IPS DF 4.7 (cell line): ENCODE data around the gene ING4.
A peak's percentile ranks its signal among the peaks of the same experiment; 100 is the strongest.
"Not testable (repeated sequence)": the region's sequence is repeated elsewhere in the genome, so short reads cannot be mapped to it uniquely, and the experiment has no call there.

Experiments
- DNase-seq: peaks from one replicate; pipeline ENCODE4 v3.0.0-alpha.2; 2013; ENCODE audit warnings: low spot score; ENCODE audit errors: extremely low read depth

Gene ING4

GRCh38 chr12:6662906-6663742 lies at the start of gene ING4:
TSS of gene ING4 (minus strand) at chr12:6663119. CDS start at chr12:6663101, 18 bp downstream.
- peak; percentile 94 for DNase-seq

DNA sequence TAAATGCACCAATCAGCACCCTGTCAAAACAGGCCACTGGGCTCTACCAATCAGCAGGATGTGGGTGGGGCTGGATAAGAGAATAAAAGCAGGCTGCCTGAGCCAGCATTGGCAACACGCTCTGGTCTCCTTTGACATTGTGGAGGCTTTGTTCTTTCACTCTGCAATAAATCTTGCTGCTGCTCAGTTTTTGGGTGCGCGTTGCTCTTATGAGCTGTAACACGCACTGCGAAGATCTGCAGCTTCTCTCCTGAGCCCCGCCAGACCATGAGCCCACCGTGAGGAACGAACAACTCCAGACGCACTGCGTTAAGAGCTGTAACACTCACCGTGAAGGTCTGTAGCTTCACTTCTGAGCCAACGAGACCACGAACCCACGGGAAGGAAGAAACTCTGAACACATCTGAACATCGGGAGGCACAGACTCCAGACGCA lies 46.1 kb upstream of the ING4 start:
- no peak for DNase-seq

GRCh38 chr12:6708351-6708750 lies 45.4 kb upstream of the ING4 start:
- not testable (repeated sequence) for DNase-seq

DNA sequence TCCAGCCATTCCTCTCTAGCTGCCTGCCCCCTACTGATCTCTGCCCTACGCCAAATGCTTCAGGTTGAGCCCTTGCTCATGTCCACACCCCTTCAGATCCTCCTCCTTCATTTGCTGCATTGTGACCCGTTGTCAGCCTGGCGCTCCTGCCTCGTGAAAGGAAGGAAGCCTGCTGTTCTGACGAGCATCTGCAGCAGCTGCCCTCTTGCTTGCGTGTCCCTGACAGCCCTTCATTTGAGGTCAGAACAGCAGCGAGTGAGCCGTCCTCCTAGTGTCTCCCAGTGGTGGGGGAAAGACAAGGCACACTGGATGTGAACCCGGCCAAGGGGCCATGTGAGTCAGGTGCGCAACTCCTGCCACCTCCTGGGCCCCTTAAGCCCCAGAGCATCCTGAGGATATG lies 40.7 kb upstream of the ING4 start:
- no peak for DNase-seq

DNA sequence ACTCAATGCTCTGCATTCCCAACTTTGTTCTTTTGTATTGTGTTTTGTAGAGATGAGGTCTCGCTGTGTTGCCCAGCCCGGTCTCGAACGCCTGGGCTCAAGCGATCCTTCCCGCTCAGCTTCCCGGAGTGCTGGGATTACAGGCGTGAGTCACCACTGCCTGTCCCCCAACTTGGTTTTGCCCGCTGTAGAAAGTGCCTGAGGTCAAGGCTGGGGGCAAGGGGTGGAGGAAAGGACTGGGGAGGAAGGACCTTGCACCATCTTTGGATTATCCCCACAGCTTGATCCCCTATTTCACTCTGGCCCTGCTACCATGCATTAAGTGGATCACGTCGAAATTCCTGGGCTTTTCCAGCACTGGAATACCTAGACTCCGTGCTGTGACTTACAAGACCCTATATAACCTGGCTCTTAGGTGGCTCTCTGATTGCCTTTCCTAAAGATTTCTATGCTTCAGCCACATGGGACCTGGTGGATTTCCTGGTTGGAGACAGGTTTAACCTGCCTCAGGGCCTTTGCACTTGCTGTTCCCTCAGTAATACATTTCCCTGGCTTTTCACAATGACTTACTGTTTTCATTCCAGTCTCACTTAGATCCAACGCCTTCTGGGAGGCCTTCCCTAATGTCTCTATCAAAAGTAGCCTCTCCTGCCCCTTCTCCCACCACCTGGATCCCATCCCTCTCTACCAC lies 38.3 kb upstream of the ING4 start:
- DNase-seq: no peak

DNA sequence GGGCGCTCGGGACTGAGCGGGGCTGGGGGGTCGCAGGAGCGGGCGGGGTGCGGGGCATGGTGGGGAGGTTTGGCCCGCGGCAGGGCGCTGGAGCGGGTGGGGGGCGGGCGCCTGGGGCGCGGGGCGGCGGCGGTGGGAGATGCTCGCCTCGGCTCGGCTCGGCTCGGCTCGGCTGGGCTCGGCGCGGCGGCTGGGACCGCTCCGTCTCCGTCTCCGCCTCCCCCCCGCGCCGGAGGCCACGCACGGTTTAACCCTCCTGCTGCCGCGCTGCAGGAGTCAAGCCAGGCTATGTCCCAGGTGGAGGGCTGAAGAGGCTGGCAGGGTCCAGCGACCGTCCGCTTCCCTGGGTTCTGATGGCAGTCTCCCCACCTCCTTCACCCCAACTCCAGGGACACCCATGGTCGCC lies 37.7 kb upstream of the ING4 start, which contains the start of gene PIANP:
TSS of gene PIANP (minus strand) at position 170 of the 406 bp plus-strand sequence. CDS start 2,754 bp downstream, outside the sequence.
- no peak for DNase-seq

DNA sequence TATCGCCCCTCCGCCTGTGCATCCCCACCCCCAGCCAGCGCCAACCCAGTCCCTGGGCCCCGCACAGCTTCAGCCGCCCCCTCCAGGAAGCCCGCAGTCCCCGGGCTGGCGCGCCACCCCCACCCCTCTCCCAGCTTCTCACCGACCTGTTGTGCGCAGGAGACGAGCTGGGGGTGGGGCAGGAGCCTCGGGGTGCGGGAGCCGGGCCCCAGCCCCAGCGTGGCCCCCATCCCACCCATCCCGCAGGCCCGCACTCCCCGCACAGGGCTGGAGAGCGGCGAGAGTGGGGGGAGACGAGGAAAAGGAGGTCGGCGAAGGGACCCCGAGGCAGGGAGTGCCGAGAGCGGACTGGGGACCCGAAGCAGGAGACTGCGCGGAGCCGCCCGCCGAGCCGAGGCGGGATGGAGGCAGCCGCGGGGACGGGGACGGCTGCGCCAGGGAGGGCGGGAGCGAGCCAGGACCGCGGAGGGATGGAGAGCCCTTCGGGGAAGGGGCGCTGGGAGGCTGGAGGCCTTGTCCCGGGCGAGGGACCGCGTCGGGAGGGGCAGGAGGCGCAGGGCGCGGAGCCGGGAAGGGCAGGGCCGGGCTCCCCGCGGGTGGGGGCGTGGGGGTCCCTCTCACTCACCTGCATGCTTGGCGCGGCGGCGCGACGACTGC lies 37.2 kb upstream of the ING4 start:
- no peak for DNase-seq

GRCh38 chr12:6699259-6699988 lies 36.5 kb upstream of the ING4 start:
- DNase-seq: no peak

DNA sequence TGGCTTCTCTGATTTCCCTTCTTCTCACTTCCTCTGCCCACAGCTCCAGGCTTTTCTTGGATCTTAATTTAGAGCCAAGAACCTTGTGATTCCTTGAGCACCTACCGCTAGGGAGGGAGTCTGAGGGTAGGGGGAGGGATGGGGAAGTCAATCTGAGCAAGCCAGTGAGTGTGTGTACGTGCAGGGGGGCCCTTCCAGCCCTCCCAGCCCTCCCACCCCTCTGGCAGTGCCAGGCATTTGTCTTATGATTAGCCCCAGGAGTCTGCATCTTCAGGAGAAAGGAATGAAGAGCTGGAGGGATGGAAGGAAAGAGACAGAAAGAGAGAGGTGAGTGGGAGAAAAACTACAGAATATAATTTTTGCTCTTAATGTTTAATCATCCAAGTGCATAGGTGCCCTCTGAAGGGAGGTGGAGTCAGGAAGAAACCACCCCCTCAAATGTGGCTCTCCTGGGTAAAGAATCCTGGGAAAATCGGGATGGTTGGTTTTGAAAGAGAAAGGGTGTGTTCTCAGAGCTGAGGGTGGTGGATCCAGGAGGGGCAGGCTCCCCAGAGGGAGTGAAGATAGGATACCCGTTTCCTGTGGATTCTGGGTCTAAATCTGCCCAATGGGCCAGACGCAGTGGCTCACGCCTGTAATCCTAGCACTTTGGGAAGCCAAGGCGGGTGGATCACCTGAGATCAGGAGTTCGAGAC lies 35.6 kb upstream of the ING4 start:
- DNase-seq: no peak

DNA sequence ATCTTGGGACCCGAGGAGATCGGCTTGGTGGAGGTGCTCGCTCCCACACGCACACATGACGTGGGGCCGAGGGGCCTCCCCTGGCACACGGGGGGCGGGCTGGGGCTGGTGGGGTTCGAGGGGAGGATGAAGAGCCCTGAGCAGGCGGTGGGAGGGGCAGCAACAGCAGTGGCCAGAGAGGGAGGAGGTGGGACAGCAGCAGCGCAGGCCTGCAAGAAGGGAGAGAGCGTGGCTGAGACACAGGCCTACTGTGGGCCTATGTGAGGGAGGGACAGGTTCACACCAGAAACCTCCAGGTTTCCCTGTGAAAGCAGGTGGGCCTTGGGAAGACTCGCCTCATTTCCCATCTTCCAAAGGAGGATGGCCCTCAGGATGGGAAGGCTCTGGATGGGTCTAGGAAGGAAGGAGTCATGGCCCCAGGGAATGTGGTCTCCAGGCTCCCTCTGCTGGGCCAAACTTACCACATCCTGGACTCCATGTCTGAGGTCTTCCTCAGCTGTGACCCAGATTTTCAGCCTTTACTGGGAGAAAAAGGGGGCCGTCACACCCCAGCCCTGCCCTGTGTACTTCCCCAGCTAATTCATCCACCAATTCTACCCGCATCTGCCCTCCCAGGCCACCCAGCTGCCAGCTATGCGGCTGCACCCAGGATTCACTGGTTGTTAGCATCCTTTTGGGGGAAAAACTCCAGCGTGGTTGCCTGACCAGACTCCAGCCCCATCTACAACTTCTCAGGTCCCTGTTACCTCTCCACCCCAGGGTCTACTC lies 34.8 kb upstream of the ING4 start:
- no peak for DNase-seq

GRCh38 chr12:6696690-6697583 lies 34.0 kb upstream of the ING4 start:
- no peak for DNase-seq

GRCh38 chr12:6695313-6696045 lies 32.6 kb upstream of the ING4 start:
- no peak for DNase-seq

- DNase-seq: no peak
Observed at GRCh38 chr12:6694701-6695100, 31.8 kb upstream of the ING4 start.

GRCh38 chr12:6693832-6694355 lies 31.0 kb upstream of the ING4 start:
- DNase-seq: no peak

DNA sequence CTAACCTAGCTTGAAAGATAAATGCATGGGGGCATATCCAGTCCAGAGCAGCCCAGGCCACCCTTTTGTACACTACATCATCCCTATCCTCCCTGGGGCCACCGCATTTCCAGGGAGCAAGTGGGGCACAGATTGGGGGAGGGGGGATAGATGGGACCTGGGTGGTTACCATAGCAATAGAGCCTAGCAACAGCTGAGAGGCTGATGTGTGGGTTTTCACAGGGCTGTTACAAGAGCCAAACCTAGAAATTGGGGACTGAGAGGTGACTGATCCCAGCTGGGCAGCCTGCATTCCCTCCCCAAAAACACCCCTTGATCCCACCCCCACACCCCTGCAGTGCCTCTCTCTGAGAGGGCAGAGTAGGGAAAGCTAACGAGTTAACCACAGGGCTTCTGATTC lies 30.0 kb upstream of the ING4 start:
- no peak for DNase-seq

- no peak for DNase-seq
Observed at GRCh38 chr12:6691473-6691872, 28.6 kb upstream of the ING4 start.

GRCh38 chr12:6688999-6689882 lies 26.3 kb upstream of the ING4 start, which contains the start of gene ZNF384:
TSS of gene ZNF384 (minus strand) at chr12:6689375. CDS start at chr12:6679520, 9,855 bp downstream.
- DNase-seq: peak; percentile 98
